ENCODE measurements around the gene HDAC6.

- no peak for TF ChIP-seq MAX (IDR thresholded peaks at IDR 0.05; ENCODE audit: insufficient read depth, insufficient read length)
- TF ChIP-seq, protein P1, sequence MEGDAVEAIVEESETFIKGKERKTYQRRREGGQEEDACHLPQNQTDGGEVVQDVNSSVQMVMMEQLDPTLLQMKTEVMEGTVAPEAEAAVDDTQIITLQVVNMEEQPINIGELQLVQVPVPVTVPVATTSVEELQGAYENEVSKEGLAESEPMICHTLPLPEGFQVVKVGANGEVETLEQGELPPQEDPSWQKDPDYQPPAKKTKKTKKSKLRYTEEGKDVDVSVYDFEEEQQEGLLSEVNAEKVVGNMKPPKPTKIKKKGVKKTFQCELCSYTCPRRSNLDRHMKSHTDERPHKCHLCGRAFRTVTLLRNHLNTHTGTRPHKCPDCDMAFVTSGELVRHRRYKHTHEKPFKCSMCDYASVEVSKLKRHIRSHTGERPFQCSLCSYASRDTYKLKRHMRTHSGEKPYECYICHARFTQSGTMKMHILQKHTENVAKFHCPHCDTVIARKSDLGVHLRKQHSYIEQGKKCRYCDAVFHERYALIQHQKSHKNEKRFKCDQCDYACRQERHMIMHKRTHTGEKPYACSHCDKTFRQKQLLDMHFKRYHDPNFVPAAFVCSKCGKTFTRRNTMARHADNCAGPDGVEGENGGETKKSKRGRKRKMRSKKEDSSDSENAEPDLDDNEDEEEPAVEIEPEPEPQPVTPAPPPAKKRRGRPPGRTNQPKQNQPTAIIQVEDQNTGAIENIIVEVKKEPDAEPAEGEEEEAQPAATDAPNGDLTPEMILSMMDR (IDR thresholded peaks at IDR 0.05; ENCODE audit: extremely low read depth in 1 of 2, insufficient read depth in 1 of 2, low read depth in 1 of 2, low read length in 2 of 2) = no peak
- TF ChIP-seq POLR2A (IDR thresholded peaks at IDR 0.05; ENCODE audit: low read depth, low read length) = no peak
- no peak for TF ChIP-seq FOS (IDR thresholded peaks at IDR 0.05; ENCODE audit: borderline replicate concordance, insufficient read depth, low read length)
- TF ChIP-seq MYC (IDR thresholded peaks at IDR 0.05; ENCODE audit: low read depth, low read length) = no peak
- no peak for TF ChIP-seq EZH2 (IDR thresholded peaks at IDR 0.05; ENCODE audit: borderline replicate concordance, low read depth, low read length, severe bottlenecking)
- TF ChIP-seq POLR2AphosphoS5 (IDR thresholded peaks at IDR 0.05; ENCODE audit: insufficient read depth, low read depth, low read length) = no peak
- TF ChIP-seq JUN (IDR thresholded peaks at IDR 0.05; ENCODE audit: borderline replicate concordance, insufficient read depth, insufficient read length, low read depth) = no peak
- TF ChIP-seq GATA2 (IDR thresholded peaks at IDR 0.05; ENCODE audit: insufficient read depth, insufficient read length, low read depth, low read length) = no peak
These were observed 22.5 kb upstream of the HDAC6 start for GRCh38 chrX:48779399-48779798.
